Loucy (cell line): Measurements from ENCODE around the gene GNA14.

Experiments
- H2AFZ ChIP-seq: fragments of 200-600 bp; sonication (generic); 2 replicates; pipeline ENCODE4 v1.6.0; 2016; ENCODE audit warnings: antibody characterized with exemption, mild to moderate bottlenecking, low read length, moderate library complexity
- H3F3A ChIP-seq: fragments of 200-600 bp; 2 replicates; pipeline ENCODE4 v1.6.0; 2016; ENCODE audit warnings: antibody characterized with exemption, low read depth, mild to moderate bottlenecking
- H3K27me3 ChIP-seq: fragments of 200-600 bp; sonication (generic); 2 replicates; pipeline ENCODE4 v1.6.1; 2014; ENCODE audit warnings: low read length, mild to moderate bottlenecking; ENCODE audit not compliant: insufficient read depth, poor library complexity, severe bottlenecking
- H3K36me3 ChIP-seq: fragments of 200-600 bp; sonication (generic); 2 replicates; pipeline ENCODE4 v1.6.1; 2016; ENCODE audit warnings: low read length; ENCODE audit not compliant: insufficient read depth
- H3K4me1 ChIP-seq: fragments of 200-600 bp; sonication (generic); 2 replicates; pipeline ENCODE4 v1.5.1; 2014; ENCODE audit warnings: low read length, mild to moderate bottlenecking; ENCODE audit not compliant: insufficient read depth, poor library complexity, severe bottlenecking
- H3K4me2 ChIP-seq: fragments of 200-600 bp; sonication (generic); 2 replicates; pipeline ENCODE4 v1.6.0; 2014; ENCODE audit warnings: antibody characterized with exemption, low read length, low read depth, mild to moderate bottlenecking; ENCODE audit not compliant: poor library complexity, severe bottlenecking
- H3K4me3 ChIP-seq: fragments of 200-600 bp; sonication (generic); 2 replicates; pipeline ENCODE4 v1.5.1; 2014; ENCODE audit warnings: low read length, mild to moderate bottlenecking, mixed read lengths; ENCODE audit not compliant: poor library complexity, severe bottlenecking
- H3K79me2 ChIP-seq: fragments of 200-600 bp; sonication (generic); 2 replicates; pipeline ENCODE4 v1.6.1; 2014; ENCODE audit warnings: low read length; ENCODE audit not compliant: insufficient read depth
- H3K9ac ChIP-seq: fragments of 200-600 bp; sonication (generic); 2 replicates; pipeline ENCODE4 v1.6.0; 2014; ENCODE audit warnings: mild to moderate bottlenecking, low read depth, low read length, moderate library complexity; ENCODE audit not compliant: poor library complexity, severe bottlenecking
- H3K9me2 ChIP-seq: fragments of 200-600 bp; sonication (generic); replicated peaks from 2 replicates; pipeline ENCODE4 v1.6.1; 2016; ENCODE audit warnings: low read depth, low read length, mixed read lengths
- H3K9me3 ChIP-seq: fragments of 200-600 bp; sonication (generic); 2 replicates; pipeline ENCODE4 v1.6.1; 2014; ENCODE audit warnings: mild to moderate bottlenecking, antibody characterized with exemption, low read length, low read depth; ENCODE audit not compliant: insufficient read depth
- H4K20me1 ChIP-seq: fragments of 200-600 bp; sonication (generic); 2 replicates; pipeline ENCODE4 v1.6.0; 2014; ENCODE audit warnings: antibody characterized with exemption, low read length, mild to moderate bottlenecking; ENCODE audit not compliant: insufficient read depth, poor library complexity, severe bottlenecking
- EZH2phosphoT487 ChIP-seq: fragments of 200-600 bp; IDR thresholded peaks from 2 replicates; pipeline ENCODE4 v1.6.1; 2018; ENCODE audit warnings: antibody characterized with exemption, mild to moderate bottlenecking, moderate library complexity, borderline replicate concordance
- TF ChIP-seq, protein P1 (sequence below): fragments of 200-600 bp; sonication (generic); conservative IDR thresholded peaks from 2 replicates; pipeline ENCODE4 v1.5.1; 2014; ENCODE audit warnings: mild to moderate bottlenecking, antibody characterized with exemption, low read length

GNA14 gene

DNA sequence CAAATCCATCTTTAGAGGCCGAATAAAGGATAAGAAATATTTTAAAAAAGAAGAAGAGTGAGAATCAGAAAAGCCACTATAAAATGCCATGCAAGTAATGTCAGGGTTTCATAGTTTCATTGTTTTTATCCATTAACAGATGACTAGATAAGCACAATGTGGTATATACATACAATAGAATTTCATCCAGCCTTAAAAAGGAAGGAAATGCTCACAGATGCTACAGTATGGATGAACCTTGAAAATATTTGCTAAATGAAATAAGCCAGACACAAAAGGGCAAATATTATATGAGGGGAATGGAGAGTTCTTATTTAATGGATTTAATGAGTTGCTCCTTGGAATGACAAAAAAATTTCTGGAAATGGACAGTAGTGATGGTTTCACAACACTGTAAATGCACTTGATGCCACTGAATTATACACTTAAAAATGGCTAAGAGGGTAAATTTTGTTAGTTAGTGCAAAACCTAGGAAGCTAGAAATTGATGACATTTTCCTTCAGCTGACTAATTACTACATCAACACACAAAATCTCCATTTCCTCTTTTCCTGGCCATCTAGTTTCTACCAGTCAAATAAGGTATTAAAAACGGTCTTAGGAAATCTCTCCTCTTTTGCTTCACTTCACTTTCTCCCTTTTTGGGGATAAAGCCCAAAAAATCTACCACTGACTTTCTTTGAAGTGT is 86.6 kb downstream of the GNA14 start:
- Histone ChIP-seq H3K27me3 (no peaks in the 10 kb centered on the region), H3K36me3 (no peaks in the 10 kb centered on the region), H4K20me1 (no peaks in the 10 kb centered on the region), H3K4me2 (no peak overlapping the region), H3K4me1 (no peaks in the 10 kb centered on the region), H3F3A (no peaks in the 10 kb centered on the region), H3K79me2 (no peaks in the 10 kb centered on the region), H3K4me3 (no peak overlapping the region), H3K9me3 (no peaks in the 10 kb centered on the region), H2AFZ (no peak overlapping the region), H3K9me2 (no peaks in the 10 kb centered on the region), H3K9ac (no peak overlapping the region)
- no peak for TF ChIP-seq EZH2phosphoT487
- TF ChIP-seq, protein P1, sequence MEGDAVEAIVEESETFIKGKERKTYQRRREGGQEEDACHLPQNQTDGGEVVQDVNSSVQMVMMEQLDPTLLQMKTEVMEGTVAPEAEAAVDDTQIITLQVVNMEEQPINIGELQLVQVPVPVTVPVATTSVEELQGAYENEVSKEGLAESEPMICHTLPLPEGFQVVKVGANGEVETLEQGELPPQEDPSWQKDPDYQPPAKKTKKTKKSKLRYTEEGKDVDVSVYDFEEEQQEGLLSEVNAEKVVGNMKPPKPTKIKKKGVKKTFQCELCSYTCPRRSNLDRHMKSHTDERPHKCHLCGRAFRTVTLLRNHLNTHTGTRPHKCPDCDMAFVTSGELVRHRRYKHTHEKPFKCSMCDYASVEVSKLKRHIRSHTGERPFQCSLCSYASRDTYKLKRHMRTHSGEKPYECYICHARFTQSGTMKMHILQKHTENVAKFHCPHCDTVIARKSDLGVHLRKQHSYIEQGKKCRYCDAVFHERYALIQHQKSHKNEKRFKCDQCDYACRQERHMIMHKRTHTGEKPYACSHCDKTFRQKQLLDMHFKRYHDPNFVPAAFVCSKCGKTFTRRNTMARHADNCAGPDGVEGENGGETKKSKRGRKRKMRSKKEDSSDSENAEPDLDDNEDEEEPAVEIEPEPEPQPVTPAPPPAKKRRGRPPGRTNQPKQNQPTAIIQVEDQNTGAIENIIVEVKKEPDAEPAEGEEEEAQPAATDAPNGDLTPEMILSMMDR, result no peak

DNA sequence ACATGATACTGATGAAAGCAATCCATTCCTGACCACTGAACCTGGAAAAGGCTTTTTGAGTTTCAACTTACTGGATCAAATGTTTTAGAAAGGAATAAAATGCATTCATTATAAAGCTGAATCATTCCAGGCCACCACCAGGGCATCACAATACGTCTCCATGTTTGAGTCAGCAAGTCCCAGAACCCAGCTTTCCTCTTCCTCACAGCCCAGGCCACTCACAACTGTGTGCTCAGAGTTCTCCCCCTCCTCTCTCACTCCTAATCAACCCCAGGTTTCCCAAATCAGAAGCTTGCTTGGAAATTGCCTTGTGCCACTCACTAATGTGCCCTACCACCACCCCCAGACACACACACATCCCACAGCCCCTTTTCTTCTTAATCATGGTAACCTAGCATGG is 91.7 kb downstream of the GNA14 start:
- no peak overlapping the region for H3K9ac ChIP-seq
- TF ChIP-seq EZH2phosphoT487, result no peak
- TF ChIP-seq, protein P1, result no peak
- H3F3A ChIP-seq, result no peaks in the 10 kb centered on the region
- H2AFZ ChIP-seq, result no peak overlapping the region
- H3K27me3 ChIP-seq, result no peaks in the 10 kb centered on the region
- no peak overlapping the region for H3K4me2 ChIP-seq
- H4K20me1 ChIP-seq, result no peaks in the 10 kb centered on the region
- H3K36me3 ChIP-seq, result no peaks in the 10 kb centered on the region
- no peaks in the 10 kb centered on the region for H3K9me2 ChIP-seq
- no peak overlapping the region for H3K4me3 ChIP-seq
- no peaks in the 10 kb centered on the region for H3K79me2 ChIP-seq
- no peaks in the 10 kb centered on the region for H3K9me3 ChIP-seq
- peaks cover under 1% of the 10 kb centered on the region for H3K4me1 ChIP-seq

DNA sequence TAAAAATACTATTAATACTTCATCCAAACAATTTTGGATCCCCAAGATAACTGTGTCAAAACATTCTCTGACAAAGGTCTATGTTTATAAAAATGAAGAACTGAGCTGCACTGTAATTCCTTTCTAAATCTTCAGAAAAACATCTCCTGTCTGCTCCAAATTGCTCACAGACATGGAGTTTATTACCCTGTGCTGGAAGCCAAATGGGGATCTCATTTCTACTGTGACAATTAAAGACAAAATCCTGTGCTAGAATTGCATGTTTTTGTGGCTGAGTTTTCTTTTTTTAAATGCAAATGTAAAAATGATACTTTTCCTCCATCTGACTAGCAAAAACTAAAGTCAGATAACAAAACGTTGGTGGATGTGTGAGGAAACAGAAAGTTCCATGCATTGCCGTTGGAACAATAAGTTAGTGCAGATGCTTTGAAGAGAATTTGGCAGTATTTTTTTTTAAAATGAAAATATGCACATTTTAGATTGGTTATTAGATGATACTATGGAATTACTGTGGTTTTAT is 93.5 kb downstream of the GNA14 start:
- H4K20me1 ChIP-seq, result no peaks in the 10 kb centered on the region
- no peak overlapping the region for H3K4me2 ChIP-seq
- H3K9ac ChIP-seq, result no peak overlapping the region
- H3K4me3 ChIP-seq, result no peak overlapping the region
- H2AFZ ChIP-seq, result no peak overlapping the region
- H3K9me2 ChIP-seq, result no peaks in the 10 kb centered on the region
- no peaks in the 10 kb centered on the region for H3K27me3 ChIP-seq
- no peaks in the 10 kb centered on the region for H3K79me2 ChIP-seq
- no peaks in the 10 kb centered on the region for H3F3A ChIP-seq
- no peaks in the 10 kb centered on the region for H3K9me3 ChIP-seq
- no peak for TF ChIP-seq EZH2phosphoT487
- TF ChIP-seq, protein P1, result no peak
- peaks cover 7% of the 10 kb centered on the region for H3K4me1 ChIP-seq
- no peaks in the 10 kb centered on the region for H3K36me3 ChIP-seq
